ENCODE data around the gene ANKRD33B.
"Not testable (repeated sequence)": the region's sequence is repeated elsewhere in the genome, so short reads cannot be mapped to it uniquely, and the experiment has no call there.

The ANKRD33B gene

DNA sequence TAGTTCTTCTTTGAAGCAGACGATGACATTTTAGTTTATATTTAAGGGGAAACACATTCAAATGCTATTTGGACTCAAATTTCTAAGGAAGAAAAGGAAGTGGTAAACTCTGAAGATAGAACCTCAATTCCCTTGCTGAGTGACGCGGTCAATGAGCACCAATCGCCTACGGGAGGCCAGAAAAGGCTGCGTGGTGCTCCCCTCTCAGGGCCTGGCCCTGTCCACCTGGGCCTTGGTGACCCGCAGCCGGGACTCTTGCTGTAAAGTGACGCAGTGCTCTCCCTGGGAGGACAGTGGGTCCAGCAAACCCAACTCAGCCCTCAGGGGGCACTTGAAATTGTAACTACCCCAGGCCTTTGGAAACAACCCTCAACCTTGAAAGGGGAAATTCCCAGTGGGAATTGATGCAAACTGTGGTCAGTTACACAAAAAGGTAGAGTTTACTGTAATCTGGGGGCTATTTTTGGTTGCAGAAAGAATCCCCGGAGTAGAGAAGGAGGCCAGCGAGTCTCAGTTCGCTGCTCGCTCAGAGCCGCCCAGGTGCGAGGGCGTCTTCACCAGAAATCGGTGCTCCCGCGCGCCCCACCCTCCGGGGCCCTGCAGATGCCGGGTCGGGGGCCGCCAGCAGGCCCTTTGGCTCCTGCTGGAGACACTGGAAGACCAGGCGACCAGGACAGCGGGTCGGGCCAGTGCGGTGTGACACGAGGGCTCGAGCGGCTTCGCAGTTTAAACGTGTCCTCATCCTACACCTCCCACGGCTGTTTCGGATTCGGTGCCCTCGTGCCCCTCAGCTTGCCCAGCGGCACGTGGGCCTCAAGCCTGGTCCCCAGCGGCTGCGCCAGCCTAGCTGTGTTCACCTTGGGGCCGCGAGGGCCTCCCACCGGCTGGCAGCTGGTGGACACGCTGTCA is 1.4 kb upstream of the ANKRD33B start:
- no peak for DNase-seq

GRCh38 chr5:10563110-10563944 is 543 bp upstream of the ANKRD33B start:
- peak; percentile 67 for DNase-seq

DNA sequence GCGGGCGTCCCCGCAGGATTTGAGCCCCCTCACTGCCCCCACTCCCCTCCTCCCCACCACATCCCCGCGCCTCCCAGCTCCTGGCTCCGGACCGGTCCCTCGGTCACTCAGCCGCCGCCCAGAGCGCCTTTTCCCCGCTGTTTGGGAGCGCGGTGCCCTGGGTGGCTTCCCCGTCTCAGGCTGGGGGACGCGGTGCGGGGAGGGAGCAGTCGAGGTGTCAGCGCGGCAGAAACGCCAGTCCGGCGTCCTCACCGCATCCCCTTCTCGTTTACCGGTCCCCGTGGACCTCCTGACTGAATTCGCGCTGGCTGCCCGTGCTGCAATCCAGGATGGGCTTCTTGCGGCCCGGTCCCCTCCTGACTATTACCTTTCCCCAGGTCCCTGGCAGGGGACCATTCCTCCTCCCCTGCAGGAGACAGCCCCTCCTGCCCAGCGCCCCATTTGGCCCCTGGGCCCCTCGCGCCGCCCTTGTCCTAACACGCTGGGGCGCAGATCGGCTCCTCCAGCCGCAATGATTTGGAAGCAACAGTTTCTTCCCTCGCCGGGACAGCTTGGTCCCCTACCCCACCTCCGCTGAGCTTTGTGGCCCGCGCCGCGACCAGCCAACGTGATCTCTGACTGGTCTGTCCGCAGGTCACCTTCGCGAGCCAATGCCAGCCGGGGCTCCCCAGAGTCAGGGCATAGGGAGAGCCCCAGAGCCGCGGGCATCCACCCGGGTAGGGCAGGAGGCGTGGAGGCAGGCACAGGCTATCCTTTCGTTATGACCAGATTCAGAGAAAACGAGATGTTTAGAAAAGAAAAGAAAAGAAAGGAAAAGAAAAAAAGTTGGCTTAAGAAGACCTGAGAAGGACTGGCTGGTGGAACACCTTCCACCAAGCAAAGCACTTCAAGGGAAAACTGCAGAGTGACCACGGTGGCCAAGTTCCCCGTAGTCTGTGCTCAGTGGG is 1.2 kb downstream of the ANKRD33B start:
- DNase-seq, result peak; percentile 62

- DNase-seq, result no peak
These were observed 2.1 kb downstream of the ANKRD33B start for GRCh38 chr5:10565785-10566542.

GRCh38 chr5:10566543-10567068 is 2.7 kb downstream of the ANKRD33B start:
- DNase-seq, result no peak

DNA sequence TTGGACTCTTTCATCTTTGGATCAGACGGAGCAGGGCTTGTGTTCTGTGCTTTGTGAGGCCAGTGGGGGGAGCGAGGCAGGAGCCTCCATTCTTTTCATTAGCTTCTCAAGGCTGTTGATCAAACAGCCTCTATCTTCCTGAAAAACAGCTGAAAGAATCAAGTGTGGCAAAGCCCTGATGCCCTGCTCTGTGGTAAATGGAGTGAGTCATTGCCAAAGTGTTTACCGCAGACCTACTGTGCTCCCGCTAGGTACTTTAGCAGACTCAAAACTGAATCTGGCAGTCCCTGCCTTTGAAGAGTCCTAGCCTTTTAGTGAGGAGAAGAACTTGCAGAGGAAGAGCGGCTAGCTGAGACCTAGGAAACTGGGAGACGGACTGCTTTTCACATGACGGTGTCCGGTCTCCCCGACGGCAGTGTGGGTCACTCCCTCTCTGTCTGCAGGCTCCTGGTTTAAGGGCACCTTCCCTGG is 3.3 kb downstream of the ANKRD33B start:
- DNase-seq, result no peak

DNA sequence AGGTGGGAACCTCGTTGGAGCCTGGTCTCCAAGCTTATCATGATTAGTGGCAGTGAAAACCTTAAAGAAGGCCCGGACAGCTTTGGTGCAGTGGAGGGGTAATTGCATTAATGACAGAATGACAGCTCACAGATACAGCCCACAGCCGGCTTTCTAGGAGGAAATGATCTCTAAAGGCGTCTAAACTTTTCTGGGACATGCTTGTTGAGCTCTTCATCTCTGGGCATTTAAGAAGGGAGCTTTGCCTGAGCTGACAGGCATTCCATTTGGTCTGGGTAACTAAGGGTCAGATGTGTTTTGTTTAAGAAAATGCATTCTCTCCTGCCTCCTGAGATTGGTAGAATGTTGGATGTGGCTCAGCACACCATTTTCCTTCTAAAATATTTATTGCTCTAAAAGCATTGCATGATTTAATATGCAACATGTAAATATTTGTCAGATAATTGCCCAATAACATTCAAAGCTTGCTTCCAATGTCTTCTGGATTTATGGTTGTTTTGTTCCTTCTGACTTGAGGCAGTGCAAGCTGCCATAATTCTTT is 4.0 kb downstream of the ANKRD33B start:
- no peak for DNase-seq

- not testable (repeated sequence) for DNase-seq
These were observed 6.7 kb downstream of the ANKRD33B start for GRCh38 chr5:10570540-10570939.

DNA sequence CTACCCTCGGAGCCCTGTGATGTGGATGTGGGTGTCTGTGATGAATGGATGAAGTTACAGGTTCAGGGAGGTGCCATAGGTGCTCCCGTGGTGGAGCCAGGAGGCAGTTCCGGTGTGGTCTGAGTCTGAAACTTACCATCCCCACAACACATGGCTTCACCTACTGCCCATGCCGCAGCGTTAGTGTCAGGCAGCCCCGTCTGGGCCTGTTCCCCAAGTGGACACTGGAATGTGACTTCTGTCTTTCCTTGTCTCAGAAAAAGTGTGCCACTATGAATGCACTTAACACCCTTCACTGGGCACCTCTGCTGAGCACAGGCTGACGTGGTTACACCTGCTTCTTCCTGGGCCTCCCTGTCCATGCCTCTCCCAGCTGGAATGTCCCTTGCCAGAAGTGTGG is 8.6 kb downstream of the ANKRD33B start:
- no peak for DNase-seq

DNA sequence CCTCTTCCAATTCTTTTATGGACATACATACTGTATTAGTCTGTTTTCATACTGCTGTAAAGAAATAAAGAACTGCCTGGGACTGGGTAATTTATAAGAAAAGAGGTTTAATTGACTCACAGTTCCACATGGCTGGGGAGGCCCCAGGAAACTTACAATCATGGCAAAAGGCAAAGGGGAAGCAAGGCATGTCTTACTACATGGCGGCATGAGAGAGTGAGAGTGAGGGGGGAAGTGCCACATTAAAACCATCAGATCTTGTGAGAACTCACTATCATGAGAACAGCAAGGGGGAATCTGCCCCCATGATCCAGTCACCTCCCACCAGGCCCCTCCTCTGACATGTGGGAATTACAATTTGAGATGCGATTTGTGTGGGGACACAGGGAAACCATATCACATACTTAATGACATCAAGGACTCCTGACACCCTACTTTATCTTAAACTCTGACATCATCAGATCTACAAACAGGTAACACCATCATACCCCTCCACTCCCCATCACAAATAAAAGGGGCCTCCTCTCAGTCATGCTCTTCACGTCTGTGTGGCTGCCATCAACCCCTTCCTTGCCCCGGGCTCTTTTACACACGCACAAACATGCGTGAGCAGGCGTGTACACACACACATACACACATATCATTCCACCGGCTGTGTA is 9.7 kb downstream of the ANKRD33B start:
- DNase-seq, result no peak

- not testable (repeated sequence) for DNase-seq
These were observed 11.0 kb downstream of the ANKRD33B start for GRCh38 chr5:10574879-10575278.

GRCh38 chr5:10576121-10576789 is 12.4 kb downstream of the ANKRD33B start:
- no peak for DNase-seq

DNA sequence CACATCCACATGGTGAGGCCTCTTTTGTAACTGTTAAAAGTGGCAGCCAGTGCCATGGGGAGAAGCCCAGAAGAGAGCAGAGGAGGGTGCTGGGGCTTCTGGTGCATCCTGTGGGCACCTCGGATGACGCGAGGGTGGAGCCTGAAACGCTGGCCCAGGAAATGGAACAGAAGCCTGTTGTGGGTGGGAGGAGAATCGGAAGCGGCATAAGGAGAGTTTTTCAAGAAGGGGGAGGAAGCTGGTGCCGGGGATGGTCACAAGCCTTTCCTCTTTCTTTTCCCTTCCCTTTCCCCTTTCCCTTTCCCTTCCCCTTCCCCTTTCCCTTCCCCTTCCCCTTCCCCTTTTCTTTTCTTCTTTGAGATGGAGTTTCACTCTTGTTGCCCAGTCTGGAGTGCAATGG is 12.9 kb downstream of the ANKRD33B start:
- no peak for DNase-seq

GRCh38 chr5:10577371-10578292 is 13.8 kb downstream of the ANKRD33B start:
- DNase-seq, result no peak

- no peak for DNase-seq
These were observed 14.4 kb downstream of the ANKRD33B start for GRCh38 chr5:10578293-10578665.

DNA sequence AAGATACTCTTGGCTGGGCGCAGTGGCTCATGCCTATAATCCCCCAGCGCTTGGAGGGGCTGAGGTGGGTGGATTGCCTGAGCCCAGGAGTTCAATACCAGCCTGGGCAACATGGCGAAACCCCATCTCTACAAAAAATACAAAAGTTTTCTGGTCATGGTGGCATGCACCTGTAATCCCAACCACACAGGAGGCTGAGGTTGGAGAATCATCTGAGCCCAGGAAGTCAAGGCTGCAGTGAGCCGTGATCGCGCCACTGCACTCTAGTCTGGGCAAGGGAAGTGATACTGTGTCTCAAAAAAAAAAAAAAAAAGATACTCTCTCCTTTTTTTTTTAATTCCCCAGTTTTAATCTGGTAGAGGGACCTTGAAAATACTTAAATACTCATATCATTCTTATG is 15.0 kb downstream of the ANKRD33B start:
- DNase-seq, result no peak

DNA sequence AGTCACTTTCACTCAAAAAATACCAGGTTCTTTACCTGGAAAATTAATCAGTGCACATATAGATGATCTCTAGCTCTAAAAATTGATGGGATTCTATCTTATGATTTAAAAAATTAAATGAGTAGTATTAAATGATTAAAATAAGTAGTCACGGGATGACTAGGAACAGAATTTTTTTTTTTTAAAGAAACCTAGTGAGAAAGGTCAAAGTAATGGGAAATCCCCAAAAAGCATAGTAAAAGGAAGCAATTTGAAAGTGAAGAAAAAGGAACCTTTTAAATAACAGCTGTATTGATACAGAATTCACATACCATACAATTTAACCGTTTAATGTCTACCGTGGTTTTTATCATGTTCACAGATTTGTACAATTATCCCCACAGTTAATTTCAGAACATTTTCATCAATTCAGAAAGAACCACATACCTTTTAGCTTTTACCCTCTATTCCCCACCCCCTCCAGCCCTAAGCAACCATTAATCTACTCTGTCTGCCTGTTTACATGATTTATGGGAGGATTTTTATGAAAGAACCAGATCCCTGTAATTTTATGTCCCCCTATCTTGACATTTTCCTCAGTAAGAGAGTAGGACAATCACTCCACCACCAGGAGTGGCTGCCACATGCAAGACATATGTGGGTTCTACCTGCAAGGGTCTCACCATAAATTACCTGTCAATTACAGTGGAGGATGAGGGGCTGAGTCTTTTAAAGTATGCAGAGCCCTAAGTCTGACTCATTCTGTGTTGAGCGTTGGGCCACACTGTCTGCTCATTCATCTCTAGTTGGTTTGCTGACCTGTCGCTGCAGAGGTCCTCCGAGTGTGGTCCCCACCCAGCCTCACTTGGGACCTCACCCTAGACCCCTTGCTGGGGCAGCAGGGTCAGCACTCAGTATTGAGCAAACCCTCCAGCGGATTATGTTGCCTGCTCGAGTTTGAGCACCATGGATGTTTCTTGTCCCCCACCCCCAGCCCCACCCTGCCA is 16.0 kb downstream of the ANKRD33B start:
- no peak for DNase-seq
